Fibroblast of lung (primary cell): Measurements from ENCODE around the gene KIAA1614. TPM values are rescaled to one million over a fixed set of nuclear protein-coding genes. Genes with fewer than 3 reads are reported as not detected.

ENCODE experiments used
- DNase-seq, 2 donors: peaks; one replicate each; pipeline versions ENCODE4 v3.0.0 to v3.0.0-alpha.2; 2010; ENCODE audit warnings: low read depth in 2 of 2
- H2AFZ ChIP-seq: 2 replicates; pipeline ENCODE4 v1.5.1; 2012; ENCODE audit warnings: low read length, control low read depth, inconsistent platforms
- H3K27ac ChIP-seq: 2 replicates; pipeline ENCODE4 v1.5.1; 2011; ENCODE audit warnings: low read length, control low read depth; ENCODE audit not compliant: insufficient read depth
- H3K27me3 ChIP-seq: 2 replicates; pipeline ENCODE4 v1.5.1; 2011; ENCODE audit warnings: mild to moderate bottlenecking, low read length; ENCODE audit not compliant: control insufficient read depth, insufficient read depth
- H3K36me3 ChIP-seq: 2 replicates; pipeline ENCODE4 v1.5.1; 2011; ENCODE audit warnings: low read length; ENCODE audit not compliant: control insufficient read depth, insufficient read depth
- H3K4me1 ChIP-seq: 2 replicates; pipeline ENCODE4 v1.5.1; 2011; ENCODE audit warnings: low read length; ENCODE audit not compliant: control insufficient read depth, insufficient read depth; ENCODE audit errors: extremely low read depth
- H3K4me2 ChIP-seq: 2 replicates; pipeline ENCODE4 v1.5.1; 2011; ENCODE audit warnings: low read length, control low read depth; ENCODE audit not compliant: insufficient read depth; ENCODE audit errors: extremely low read depth
- H3K4me3 ChIP-seq, 4 experiments: fragments of 200-600 bp in 1 of 4; sonication (generic) in 1 of 4; replicated peaks in 1 of 4; 2 replicates each; pipeline ENCODE4 v1.5.1; 2011 to 2016; ENCODE audit warnings: low read length in 4 of 4, low read depth in 3 of 4, mild to moderate bottlenecking in 3 of 4, control low read depth in 2 of 4, inconsistent platforms in 1 of 4, mixed read lengths in 1 of 4; ENCODE audit not compliant: insufficient read depth in 1 of 4; ENCODE audit errors: control extremely low read depth in 1 of 4
- H3K79me2 ChIP-seq: 2 replicates; pipeline ENCODE4 v1.5.1; 2012; ENCODE audit warnings: mild to moderate bottlenecking, low read length, inconsistent platforms; ENCODE audit not compliant: control insufficient read depth, insufficient read depth
- H3K9ac ChIP-seq: 2 replicates; pipeline ENCODE4 v1.5.1; 2011; ENCODE audit warnings: mild to moderate bottlenecking, low read length, control low read depth; ENCODE audit not compliant: insufficient read depth
- H3K9me3 ChIP-seq: 2 replicates; pipeline ENCODE4 v1.5.1; 2012; ENCODE audit warnings: low read depth, low read length; ENCODE audit not compliant: control insufficient read depth, insufficient read depth
- H4K20me1 ChIP-seq: 2 replicates; pipeline ENCODE4 v1.5.1; 2011; ENCODE audit warnings: low read length; ENCODE audit not compliant: control insufficient read depth, insufficient read depth; ENCODE audit errors: extremely low read depth
- CTCF ChIP-seq, 2 donors: IDR thresholded peaks in 1 of 2; conservative IDR thresholded peaks in 1 of 2; 1 replicate in 1 of 2; 2 replicates in 1 of 2; pipeline ENCODE4 v1.5.1; 2011 to 2012; ENCODE audit warnings: low read length in 2 of 2, control low read depth in 1 of 2, inconsistent platforms in 1 of 2, low read depth in 1 of 2, mild to moderate bottlenecking in 1 of 2
- EZH2 ChIP-seq: IDR thresholded peaks from 2 replicates; pipeline ENCODE4 v1.5.1; 2012; ENCODE audit warnings: low read length, control low read depth, mild to moderate bottlenecking; ENCODE audit errors: missing control alignments
- polyA plus RNA-seq, 2 donors: library from polyadenylated mRNA; depleted of rRNA in 1 of 2; stranded (reverse) in 1 of 2; unstranded in 1 of 2; fragments of >200 nt; gene quantifications; 2 replicates each; pipeline ENCODE4 v1.2.1, GENCODE V29; 2011 to 2012; ENCODE audit warnings: missing spikeins in 1 of 2
- total RNA-seq: library from RNA; depleted of rRNA; stranded (reverse); fragments of >200 nt; gene quantifications from 2 replicates; pipeline ENCODE4 v1.2.1, GENCODE V29; 2014

KIAA1614 gene
- total and polyA plus RNA-seq, 2 donors (not counting 1 experiment from before 2014, with no cell fraction given), result 3.0 to 8.1 TPM

- Histone ChIP-seq H3K27ac (no peak overlapping the region), H4K20me1 (no peaks in the 10 kb centered on the region), H2AFZ (no peak overlapping the region), H3K4me1 (no peaks in the 10 kb centered on the region), H3K27me3 (no peaks in the 10 kb centered on the region), H3K4me3 (no peak overlapping the region), H3K9ac (no peak overlapping the region), H3K79me2 (no peaks in the 10 kb centered on the region), H3K4me2 (no peak overlapping the region), H3K36me3 (no peaks in the 10 kb centered on the region), H3K9me3 (no peaks in the 10 kb centered on the region)
- TF ChIP-seq CTCF (conservative IDR thresholded peaks at IDR 0.05 in 1 of 2, IDR thresholded peaks at IDR 0.05 in 1 of 2; ENCODE audit: low read depth in 1 of 2, low read length in 2 of 2) (no peak), EZH2 (no peak)
- DNase-seq, result no peak
Measured at GRCh38 chr1:180962178-180962577, 49.5 kb downstream of the KIAA1614 start.

- Histone ChIP-seq H4K20me1 (no peaks in the 10 kb centered on the region), H3K36me3 (no peaks in the 10 kb centered on the region), H3K27me3 (no peaks in the 10 kb centered on the region), H2AFZ (no peak overlapping the region), H3K4me2 (no peak overlapping the region), H3K9me3 (no peaks in the 10 kb centered on the region), H3K4me3 (no peak overlapping the region), H3K27ac (no peak overlapping the region), H3K79me2 (no peaks in the 10 kb centered on the region), H3K9ac (no peak overlapping the region), H3K4me1 (no peaks in the 10 kb centered on the region)
- no peak for DNase-seq
- TF ChIP-seq CTCF (conservative IDR thresholded peaks at IDR 0.05 in 1 of 2, IDR thresholded peaks at IDR 0.05 in 1 of 2; ENCODE audit: low read depth in 1 of 2, low read length in 2 of 2), result no peak
- no peak for TF ChIP-seq EZH2
Measured at GRCh38 chr1:180964056-180964455, 51.4 kb downstream of the KIAA1614 start.

- H3K4me1 ChIP-seq, result no peaks in the 10 kb centered on the region
- no peak for DNase-seq
- H3K36me3 ChIP-seq, result no peaks in the 10 kb centered on the region
- no peaks in the 10 kb centered on the region for H3K27me3 ChIP-seq
- TF ChIP-seq EZH2, result no peak
- no peak for TF ChIP-seq CTCF (conservative IDR thresholded peaks at IDR 0.05 in 1 of 2, IDR thresholded peaks at IDR 0.05 in 1 of 2; ENCODE audit: low read depth in 1 of 2, low read length in 2 of 2)
- H3K79me2 ChIP-seq, result no peaks in the 10 kb centered on the region
- no peak overlapping the region for H3K4me3 ChIP-seq
- no peak overlapping the region for H3K9ac ChIP-seq
- H3K27ac ChIP-seq, result no peak overlapping the region
- H3K9me3 ChIP-seq, result no peaks in the 10 kb centered on the region
- no peak overlapping the region for H3K4me2 ChIP-seq
- no peaks in the 10 kb centered on the region for H4K20me1 ChIP-seq
- H2AFZ ChIP-seq, result no peak overlapping the region
Measured at GRCh38 chr1:180964595-180964994, 51.9 kb downstream of the KIAA1614 start.
